ENCODE data around the gene PGGHG. TPM values are rescaled to one million over a fixed set of nuclear protein-coding genes. Genes with fewer than 3 reads are reported as not detected.

Gene PGGHG
- 7.7 and 11.5 TPM in 2 replicates for total RNA-seq

DNA sequence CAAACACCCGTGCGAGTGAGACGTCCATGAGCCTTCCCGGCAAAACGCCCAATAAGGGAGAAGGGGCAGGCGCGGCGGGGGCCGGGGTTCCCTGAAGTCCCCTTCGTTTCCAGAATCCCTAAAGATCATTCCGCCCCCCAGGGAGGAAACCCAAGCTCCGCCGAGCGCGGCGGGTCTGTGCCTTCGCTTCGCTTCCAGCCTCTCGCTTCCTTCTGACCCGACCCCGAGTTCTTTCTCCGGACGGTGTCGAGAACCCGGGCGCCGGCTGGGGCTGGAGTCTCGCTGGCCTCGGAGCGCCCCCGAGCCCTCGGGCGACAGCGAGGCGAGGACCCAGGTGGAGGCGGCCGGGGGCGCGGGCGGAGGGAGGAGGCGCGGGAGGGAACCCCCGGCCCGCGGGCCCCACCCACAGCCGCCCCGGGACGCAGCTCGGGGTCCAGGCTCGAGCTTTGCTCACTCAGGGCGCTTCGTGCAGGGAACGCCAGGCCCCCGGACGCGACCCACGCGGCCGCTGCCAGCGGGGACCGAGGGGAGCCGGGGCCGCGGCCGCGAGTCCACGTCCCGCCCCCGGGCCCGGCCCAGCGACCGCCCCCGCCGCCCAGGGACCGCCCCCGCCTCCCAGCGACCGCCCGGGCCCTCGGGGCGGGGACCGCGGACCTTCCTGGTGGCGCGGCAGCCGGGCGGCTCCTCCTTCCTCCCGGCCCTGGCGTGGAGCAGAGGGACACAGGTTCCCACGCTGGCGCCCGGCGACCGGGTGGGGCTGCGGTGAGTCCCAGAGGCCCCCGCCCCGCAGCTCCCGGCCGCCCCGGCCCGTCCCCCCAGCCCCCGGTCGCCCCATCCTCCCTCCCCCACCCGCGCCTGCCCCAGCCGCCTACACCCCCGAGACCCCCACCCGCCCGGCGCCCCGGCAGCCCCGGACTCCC is at the start of gene PGGHG:
Gene PGGHG (plus strand): TSS at position 649 of the 920 bp plus-strand sequence. CDS start 691 bp downstream, outside the sequence.

DNA sequence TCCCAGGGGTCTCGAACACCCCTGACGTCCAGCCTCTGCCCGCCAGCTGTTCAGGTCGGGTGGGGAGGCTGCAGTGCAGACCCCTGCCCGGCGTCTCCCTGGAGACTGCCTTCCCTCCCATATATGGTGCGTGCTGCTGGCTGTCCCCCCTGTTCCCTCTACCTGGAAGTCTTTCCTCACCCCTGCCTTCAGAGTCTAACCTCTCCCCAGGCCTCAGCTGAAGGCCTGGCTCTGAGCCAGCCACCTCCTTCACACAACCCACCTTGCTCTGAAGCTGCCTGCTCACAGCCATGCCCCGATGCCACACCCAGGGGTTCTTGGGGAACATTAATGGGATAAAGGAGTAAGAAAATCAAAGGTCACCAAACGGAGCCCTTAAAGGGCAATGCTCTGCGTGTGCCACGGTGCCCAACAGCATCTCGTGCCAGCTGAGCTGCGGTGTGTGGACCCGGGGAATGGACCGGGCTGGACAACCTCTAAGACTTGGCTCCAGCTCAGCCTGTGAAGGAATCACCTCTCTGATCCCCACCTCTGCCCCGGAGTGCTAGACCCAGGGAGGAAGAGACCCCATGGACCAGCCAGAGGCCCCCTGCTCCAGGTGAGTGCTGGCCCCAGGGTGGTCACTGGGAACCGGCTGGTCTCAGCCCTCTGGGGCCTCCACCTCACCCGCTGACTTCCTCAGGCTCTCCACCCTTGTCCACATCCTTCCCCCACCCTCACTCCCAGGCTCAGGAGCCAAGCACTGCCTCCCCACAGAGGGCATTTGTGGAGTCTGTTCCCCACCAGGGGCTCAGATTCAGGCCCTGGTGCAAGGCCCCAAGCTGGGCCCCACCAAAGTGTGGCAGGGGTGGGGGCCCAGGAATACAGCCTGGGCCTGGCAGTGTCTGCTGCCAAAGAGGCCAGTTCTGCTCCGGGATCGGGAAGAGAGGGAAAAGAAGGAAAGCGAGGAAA is 10.7 kb upstream of the PGGHG start, which contains the start of gene NLRP6:
Gene NLRP6 (plus strand): TSS at position 407 of the 951 bp plus-strand sequence. CDS start 163 bp downstream, at position 570.

DNA sequence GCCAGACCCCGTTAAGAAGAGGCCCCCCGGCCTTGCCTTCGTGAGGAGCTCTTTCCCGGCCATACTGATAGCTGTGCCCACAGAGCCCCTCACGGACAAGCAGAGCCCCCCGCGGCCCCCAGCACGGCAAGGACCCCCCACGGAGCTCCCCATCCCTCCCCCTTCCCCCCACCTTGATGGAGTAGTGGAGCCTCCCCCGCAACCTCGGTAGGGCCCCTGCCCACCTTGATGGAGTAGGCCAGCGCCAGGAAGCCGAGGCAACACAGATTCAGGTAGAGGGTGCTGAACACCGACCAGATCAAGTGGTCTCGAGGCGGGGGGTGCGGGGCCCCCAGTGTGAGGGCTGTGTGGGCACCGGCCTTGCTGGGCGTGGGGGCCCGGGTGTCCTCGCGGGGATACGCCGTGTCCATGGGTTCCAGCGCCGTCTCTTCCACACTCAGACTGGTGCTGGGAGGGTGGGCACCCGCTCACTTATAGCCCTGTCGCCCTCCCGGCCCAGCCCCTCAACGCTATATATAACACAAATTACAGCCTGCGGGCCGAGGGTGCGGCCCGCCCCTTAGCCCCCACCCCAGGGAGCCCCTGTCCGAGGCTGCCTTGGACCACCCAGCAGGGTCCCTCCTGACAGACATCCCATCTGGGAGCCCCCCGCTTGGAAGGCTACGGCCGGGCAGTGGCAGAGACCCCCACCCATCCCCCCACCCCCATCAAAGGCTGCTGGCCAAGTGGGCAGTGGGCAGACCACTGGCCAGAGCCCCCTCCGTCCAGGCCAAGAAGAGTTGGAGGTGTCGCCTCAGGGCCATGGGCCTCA is 10.4 kb downstream of the PGGHG start, which contains the start of gene IFITM5:
Gene IFITM5 (minus strand): TSS at position 446 of the 811 bp plus-strand sequence. CDS start 36 bp downstream, at position 410.

DNA sequence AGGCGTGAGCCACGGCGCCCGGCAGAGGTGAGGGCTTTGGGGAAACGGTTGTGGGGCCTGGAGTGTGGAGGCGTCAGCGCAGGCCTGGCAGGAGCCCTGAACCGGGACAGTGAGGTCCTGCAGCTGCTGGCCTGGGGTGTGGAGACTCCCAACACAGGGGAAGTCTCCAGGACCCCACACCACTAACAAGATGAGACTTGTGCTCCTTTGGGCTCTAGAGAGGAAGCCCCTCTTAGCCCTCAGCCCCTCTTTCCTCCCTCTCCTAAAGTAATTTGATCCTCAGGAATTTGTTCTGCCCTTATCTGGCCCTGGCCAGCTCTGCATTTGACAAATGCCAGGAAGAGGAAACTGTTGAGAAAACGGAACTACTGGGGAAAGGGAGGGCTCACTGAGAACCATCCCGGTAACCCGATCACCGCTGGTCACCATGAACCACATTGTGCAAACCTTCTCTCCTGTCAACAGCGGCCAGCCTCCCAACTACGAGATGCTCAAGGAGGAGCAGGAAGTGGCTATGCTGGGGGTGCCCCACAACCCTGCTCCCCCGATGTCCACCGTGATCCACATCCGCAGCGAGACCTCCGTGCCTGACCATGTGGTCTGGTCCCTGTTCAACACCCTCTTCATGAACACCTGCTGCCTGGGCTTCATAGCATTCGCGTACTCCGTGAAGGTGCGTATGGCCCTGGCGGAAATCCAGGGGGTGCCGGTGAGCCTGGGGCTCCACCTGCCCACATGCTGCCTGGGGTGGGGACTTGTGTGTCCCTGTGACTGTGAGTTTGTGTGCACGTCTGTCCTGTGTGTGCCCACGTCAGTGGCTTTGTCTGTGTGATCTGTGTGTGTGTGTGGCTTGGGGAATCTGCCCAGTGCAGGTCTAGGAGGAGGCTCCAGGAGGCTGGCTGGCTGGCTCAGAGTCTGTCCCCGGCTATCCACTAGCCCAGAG is 19.1 kb downstream of the PGGHG start, which contains the start of gene IFITM2:
Gene IFITM2 (plus strand): TSS at position 51 of the 943 bp plus-strand sequence. CDS start 377 bp downstream, at position 428.

DNA sequence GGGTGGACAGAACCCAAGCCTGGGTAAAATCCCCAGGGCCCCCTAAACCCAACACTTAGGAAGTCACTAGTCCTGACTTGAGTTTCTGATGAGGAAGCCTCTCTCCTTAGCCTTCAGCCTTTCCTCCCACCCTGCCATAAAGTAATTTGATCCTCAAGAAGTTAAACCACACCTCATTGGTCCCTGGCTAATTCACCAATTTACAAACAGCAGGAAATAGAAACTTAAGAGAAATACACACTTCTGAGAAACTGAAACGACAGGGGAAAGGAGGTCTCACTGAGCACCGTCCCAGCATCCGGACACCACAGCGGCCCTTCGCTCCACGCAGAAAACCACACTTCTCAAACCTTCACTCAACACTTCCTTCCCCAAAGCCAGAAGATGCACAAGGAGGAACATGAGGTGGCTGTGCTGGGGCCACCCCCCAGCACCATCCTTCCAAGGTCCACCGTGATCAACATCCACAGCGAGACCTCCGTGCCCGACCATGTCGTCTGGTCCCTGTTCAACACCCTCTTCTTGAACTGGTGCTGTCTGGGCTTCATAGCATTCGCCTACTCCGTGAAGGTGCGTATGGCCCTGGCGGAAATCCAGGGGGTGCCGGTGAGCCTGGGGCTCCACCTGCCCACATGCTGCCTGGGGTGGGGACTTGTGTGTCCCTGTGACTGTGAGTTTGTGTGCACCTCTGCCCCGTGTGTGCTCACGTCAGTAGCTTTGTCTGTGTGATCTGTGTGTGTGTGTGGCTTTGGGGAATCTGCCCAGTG is 25.0 kb downstream of the PGGHG start, which contains the start of gene IFITM1:
Gene IFITM1 (plus strand): TSS at position 254 of the 767 bp plus-strand sequence. CDS start 131 bp downstream, at position 385.

Other genes with a start within 250 kb of the PGGHG start
- not detected in 2 replicates for gene SCGB1C1, start 96.0 kb upstream of the PGGHG start, total RNA-seq
- gene BET1L, start 81.7 kb upstream of the PGGHG start, total RNA-seq: 40.8 and 46.0 TPM in 2 replicates
- 67.6 and 101 TPM in 2 replicates for gene RIC8A, start 81.4 kb upstream of the PGGHG start, total RNA-seq
- gene SIRT3, start 52.8 kb upstream of the PGGHG start, total RNA-seq: 12.4 and 15.3 TPM in 2 replicates
- gene PSMD13, start 52.1 kb upstream of the PGGHG start, total RNA-seq: 67.0 and 81.2 TPM in 2 replicates
- not detected in 2 replicates for gene NLRP6, start 10.7 kb upstream of the PGGHG start, total RNA-seq
- gene IFITM5, start 10.4 kb downstream of the PGGHG start, total RNA-seq: not detected in 2 replicates
- 427 and 562 TPM in 2 replicates for gene IFITM2, start 18.7 kb downstream of the PGGHG start, total RNA-seq
- gene IFITM1, start 24.9 kb downstream of the PGGHG start, total RNA-seq: 393 and 397 TPM in 2 replicates
- 564 and 629 TPM in 2 replicates for gene IFITM3, start 31.7 kb downstream of the PGGHG start, total RNA-seq
- gene B4GALNT4, start 80.4 kb downstream of the PGGHG start, total RNA-seq: 5.1 and 8.8 TPM in 2 replicates
- 0.68 and 3.5 TPM in 2 replicates for gene PKP3, start 105.1 kb downstream of the PGGHG start, total RNA-seq
- 28.3 and 39.8 TPM in 2 replicates for gene SIGIRR, start 125.9 kb downstream of the PGGHG start, total RNA-seq
- gene ANO9, start 152.9 kb downstream of the PGGHG start, total RNA-seq: not detected in 2 replicates
- gene PTDSS2, start 161.2 kb downstream of the PGGHG start, total RNA-seq: 31.2 and 50.2 TPM in 2 replicates
- gene RNH1, start 218.1 kb downstream of the PGGHG start, total RNA-seq: 338 and 400 TPM in 2 replicates
- gene HRAS, start 246.4 kb downstream of the PGGHG start, total RNA-seq: 20.8 and 27.0 TPM in 2 replicates
- gene LRRC56, start 248.4 kb downstream of the PGGHG start, total RNA-seq: 0.49 and 0.75 TPM in 2 replicates